NCI-H345 treated with DMSO at 0.1 percent for 48 hours (cell line): ENCODE measurements around the gene TMEM25.
"Not testable (repeated sequence)": the region's sequence is repeated elsewhere in the genome, so short reads cannot be mapped to it uniquely, and the experiment has no call there.

Source experiments
- DNase-seq: peaks from one replicate; lab custom pipeline; 2025; ENCODE audit not compliant: unreplicated experiment; lab: John Stamatoyannopoulos, UW

The TMEM25 gene

GRCh38 chr11:118532091-118532490, 1.1 kb downstream of the TMEM25 start:
- DNase-seq, result no peak

DNA sequence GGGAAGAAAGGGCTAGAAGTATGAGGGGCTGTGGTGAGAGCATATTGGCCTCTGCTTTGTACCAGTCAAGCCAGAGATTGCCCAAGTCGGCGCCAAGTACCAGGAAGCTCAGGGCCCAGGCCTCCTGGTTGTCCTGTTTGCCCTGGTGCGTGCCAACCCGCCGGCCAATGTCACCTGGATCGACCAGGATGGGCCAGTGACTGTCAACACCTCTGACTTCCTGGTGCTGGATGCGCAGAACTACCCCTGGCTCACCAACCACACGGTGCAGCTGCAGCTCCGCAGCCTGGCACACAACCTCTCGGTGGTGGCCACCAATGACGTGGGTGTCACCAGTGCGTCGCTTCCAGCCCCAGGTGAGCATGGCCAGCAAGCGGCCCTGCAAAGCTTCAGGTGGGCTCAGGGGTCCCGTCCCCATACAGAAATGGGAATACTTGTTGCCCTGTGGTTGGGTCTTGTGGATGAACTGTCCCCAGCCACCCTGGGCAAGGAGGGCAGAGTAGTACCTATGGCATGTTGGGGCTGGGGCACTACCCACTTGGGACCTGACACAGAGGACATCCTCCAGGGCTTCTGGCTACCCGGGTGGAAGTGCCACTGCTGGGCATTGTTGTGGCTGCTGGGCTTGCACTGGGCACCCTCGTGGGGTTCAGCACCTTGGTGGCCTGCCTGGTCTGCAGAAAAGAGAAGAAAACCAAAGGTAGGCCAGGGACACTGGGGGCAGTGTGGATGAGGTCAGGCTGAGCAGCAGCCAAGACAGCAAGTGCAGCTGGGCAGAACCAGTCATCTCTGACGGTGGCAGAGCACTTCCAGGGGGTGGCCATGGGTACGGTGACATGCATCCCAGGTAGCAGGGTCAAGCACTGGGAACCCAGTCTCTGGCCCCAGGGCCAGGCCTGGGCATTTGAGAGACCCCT, 2.1 kb downstream of the TMEM25 start:
- no peak for DNase-seq

DNA sequence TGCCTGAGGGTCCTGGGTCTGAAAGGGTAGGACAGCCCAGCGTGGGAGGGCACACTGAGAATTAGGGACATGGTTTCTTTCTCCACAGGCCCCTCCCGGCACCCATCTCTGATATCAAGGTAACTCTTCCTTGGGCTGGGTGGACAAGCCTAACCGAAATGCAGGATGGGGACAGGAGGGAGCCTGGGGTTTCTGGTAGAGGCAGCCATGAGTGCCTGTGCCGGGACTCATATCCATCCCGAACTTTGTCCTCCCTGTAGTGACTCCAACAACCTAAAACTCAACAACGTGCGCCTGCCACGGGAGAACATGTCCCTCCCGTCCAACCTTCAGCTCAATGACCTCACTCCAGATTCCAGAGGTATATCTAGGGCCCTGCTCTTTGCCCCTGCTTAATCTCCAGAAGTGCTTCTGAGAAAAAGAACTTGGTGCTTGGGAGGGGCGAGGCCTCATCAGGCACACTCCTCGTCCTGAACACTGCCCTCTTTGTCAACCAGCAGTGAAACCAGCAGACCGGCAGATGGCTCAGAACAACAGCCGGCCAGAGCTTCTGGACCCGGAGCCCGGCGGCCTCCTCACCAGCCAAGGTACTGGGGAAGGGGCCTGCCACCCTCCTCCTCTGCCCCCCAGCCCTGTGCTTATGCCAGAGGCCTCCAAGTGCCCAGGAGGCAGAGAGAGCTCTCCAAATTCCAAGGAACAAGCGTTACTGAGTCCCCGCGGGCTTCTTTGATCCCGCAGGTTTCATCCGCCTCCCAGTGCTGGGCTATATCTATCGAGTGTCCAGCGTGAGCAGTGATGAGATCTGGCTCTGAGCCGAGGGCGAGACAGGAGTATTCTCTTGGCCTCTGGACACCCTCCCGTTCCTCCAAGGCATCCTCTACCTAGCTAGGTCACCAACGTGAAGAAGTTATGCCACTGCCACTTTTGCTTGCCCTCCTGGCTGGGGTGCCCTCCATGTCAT, 3.1 kb downstream of the TMEM25 start:
- no peak for DNase-seq

DNA sequence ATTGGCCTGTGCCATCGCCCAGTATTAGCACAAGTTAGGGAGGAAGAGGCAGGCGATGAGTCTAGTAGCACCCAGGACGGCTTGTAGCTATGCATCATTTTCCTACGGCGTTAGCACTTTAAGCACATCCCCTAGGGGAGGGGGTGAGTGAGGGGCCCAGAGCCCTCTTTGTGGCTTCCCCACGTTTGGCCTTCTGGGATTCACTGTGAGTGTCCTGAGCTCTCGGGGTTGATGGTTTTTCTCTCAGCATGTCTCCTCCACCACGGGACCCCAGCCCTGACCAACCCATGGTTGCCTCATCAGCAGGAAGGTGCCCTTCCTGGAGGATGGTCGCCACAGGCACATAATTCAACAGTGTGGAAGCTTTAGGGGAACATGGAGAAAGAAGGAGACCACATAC, 4.3 kb downstream of the TMEM25 start:
- no peak for DNase-seq

DNA sequence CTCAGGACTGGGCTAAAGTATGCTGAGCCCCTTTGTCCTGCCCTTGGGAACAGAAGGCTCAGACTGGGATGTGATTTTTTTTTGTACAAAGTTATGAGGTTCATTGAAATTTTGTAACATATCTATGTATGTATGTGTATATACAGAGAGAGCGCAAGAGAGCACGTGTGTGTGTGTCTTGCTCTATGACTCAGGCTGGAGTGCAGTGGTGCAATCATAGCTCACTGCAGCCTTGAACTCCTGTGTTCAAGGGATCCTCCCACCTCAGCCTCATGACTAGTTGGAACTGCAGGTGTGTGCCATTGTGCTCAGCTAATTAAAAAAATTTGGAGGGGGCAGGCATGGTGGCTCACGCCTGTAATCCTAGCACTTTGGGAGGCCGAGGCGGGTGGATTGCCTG, 5.7 kb downstream of the TMEM25 start:
- DNase-seq, result no peak

GRCh38 chr11:118537409-118537980, 6.5 kb downstream of the TMEM25 start:
- DNase-seq, result no peak

DNA sequence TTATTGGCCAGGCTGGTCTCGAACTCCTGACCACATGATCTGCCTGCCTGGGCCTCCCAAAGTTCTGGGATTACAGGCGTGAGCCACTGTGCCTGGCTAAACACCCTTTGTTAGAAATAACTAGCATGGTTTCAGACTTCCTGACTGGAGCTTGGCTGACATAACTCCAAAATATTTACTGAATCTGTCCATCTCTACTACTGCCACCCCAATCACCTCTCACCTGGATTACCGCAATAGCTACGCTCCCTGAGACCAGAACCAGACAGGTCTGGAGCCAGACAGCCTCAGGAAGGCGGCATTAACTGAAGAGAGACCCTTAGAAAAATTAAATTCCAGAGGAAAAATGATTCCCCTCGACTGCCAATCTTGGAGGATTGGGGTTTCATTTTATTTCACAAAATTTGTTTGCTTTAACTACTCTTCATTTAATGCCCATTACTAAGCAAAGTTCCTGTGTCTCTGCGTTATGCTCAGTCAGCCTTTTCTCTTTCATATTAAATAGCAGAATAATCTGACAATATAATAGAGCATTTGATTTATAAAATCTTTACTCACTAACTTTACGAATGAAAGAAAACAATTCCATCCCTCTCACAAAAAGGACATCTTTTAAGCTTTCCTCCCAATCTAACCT, 13.1 kb downstream of the TMEM25 start:
- DNase-seq, result no peak

GRCh38 chr11:118544647-118545010, 13.6 kb downstream of the TMEM25 start:
- DNase-seq, result no peak

DNA sequence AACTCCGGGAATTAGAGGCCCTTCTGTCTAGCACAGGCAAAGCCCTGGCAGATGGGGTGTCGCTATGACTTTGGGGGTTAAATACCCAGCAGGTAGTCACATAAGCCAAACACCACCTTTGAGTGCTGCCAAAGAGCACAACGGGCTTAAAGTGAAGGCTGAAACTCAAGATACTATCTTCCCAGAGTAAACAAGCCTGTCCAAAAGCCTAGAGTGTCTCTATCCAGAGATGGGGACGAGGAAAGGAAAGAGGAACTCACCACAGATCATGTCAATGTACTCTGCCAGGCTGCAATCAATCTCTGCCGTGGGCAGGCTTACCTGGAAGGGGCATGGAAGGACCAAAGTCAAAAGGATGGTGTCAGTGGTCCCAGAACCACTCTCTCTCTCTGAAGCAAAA, 14.5 kb downstream of the TMEM25 start:
- no peak for DNase-seq

DNA sequence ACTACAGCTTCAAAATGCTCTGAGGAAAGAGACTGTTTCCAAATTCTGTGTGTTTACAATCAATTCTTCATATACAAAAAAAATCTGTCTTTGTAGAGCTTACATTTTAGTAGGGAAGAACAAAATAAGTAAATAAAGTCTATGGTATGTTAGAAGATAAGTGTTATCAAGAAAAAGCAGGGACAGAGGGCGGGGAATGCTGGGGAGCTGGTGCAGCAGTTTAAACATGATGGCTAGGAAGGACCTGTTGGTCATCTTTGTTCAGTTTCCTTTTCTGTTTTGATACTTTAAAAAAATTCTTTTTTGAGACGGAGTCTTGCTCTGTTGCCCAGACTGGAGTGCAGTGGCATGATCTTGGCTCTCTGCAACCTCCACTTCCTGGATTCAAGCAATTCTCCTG, 16.1 kb downstream of the TMEM25 start:
- no peak for DNase-seq

DNA sequence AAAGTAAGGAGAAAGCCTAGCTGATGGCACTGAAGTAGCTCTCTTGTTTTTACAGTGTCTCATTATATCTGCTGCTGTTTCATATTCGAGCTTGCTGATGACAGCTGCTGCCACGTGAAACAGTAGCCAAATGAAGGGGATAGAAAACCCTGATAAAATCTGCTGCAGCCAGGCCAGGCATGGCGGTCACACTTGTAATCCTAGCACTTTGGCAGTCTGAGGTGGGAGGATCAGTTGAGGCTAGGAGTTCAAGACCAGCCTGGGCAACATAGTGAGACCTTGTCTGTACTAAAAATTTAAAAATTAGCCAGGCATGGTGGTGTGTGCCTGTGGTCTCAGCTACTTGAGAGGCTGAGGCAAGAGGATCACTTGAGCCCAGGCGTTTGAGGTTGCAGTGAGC, 21.3 kb downstream of the TMEM25 start:
- DNase-seq, result no peak

DNA sequence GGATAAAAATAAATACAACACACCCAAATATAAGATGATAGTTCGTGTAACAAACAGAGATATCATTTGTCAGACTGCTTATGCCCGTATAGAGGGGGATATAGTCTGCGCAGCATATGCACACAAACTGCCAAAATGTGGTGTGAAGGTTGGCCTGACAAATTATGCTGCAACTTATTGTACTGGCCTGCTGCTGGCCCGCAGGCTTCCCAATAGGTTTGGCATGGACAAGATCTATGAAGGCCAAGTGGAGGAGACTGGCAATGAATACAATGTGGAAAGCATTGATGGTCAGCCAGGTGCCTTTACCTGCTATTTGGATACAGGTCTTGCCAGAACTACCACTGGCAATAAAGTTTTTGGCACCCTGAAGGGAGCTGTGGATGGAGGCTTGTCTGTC, 29.8 kb downstream of the TMEM25 start:
- DNase-seq, result no peak

- no peak for DNase-seq
Measured at GRCh38 chr11:118565051-118565450, 34.1 kb downstream of the TMEM25 start.

DNA sequence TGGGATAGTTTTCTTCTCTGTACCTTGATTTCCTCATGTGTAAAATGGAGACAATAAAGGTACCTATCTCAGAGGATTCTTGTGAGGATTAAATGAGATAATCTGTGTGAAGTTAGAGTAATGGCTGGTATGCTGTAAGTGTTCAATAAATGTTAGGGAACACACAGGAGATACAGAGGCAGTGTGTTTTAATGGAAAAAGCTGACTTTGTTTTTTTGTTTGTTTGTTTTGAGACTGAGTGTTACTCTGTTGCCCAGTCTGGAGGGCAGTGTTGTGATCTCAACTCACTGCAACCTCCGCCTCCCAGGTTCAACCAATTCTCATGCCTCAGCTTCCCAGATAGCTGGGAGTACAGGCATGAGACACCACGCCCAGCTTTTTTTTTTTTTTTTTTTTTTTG, 38.7 kb downstream of the TMEM25 start:
- DNase-seq, result no peak

- DNase-seq, result no peak
Measured at GRCh38 chr11:118570787-118571186, 39.8 kb downstream of the TMEM25 start.

DNA sequence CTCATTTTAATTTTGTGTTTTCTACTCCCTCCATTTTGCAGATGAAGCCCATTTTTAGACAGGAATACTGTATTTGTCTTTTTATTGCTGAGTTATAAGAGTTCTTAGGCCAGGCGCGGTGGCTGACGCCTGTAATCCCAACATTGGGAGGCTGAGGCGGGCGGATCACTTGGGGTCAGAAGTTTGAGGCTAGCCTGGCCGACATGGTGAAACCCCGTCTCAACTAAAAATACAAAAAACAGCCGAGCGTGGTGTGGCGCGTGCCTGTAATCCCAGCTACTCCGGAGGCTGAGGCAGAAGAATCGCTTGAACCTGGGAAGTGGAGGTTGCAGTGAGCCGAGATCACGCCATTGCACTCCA, 40.7 kb downstream of the TMEM25 start:
- not testable (repeated sequence) for DNase-seq

DNA sequence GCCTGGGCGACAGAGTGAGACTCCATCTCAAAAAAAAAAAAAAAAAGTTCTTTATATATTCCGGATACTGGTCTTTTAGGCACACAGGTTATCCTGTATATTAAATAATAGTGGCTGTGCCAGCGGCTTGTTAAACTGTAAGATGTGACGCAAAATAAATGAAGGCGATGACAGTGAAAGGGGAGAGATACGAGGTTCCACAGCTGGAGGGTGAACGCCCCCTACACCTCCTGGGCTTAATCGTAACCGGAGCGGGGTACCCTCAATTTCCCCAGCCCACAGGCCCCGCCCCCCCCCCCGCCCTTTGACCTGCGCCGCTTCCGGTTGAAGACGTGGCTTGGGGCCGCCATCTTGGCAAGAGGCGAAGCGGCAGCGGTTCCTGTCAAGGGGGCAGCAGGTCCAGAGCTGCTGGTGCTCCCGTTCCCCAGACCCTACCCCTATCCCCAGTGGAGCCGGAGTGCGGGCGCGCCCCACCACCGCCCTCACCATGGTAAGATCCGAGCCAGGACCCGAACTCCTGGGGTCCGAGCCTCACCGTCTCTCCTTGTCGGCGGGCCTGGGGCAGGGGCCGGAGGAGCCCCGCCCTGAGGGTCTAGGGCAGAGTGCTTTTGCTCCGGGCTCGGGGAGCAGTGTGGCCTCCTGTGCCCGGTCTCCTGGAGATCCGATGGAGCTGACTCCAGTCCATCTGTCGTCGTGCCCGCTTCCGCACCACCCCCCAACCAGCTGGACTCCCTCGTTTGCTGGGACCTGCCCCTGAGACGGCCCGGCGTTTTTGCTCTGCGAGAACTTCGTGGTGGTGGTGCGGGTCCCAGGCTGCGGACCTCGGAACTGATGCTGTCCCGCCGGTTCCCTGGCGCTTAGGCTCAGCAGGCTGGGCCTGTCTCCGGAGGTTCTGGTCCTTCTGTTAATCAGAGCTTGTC, 41.3 kb downstream of the TMEM25 start, which contains the start of gene ARCN1:
ARCN1 (plus strand) TSS at position 349 of the 920 bp plus-strand sequence; CDS start at position 488, 139 bp downstream.
- peak; percentile 41 for DNase-seq

GRCh38 chr11:118572981-118573550, 42.1 kb downstream of the TMEM25 start:
- no peak for DNase-seq

GRCh38 chr11:118574636-118575035, 43.6 kb downstream of the TMEM25 start:
- DNase-seq, result no peak

DNA sequence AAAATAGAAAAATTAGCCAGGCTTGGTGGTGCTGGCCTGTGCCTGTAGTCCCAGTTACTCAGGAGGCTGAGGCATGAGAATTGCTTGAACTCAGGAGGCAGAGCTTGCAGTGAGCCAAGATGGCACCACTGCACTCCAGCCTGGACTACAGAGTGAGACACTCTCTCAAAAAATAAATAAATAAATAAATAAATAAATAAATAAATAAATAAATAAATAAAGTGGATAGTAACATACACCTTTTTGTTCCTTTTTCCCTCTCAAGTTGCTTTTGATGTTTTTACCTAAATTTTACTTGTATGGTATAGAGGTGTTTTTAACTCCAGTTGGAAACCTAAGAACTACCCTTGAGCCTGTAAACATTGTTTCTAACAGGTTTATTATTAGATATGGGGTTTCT, 47.0 kb downstream of the TMEM25 start:
- not testable (repeated sequence) for DNase-seq
